GM19452 (cell line): ENCODE data around the gene NUDT2.

Source experiments
- ATAC-seq: cut with Tn5 transposase; IDR thresholded peaks from one replicate; pipeline ENCODE4 v1.9.1; 2021; ENCODE audit not compliant: unreplicated experiment

NUDT2 gene

DNA sequence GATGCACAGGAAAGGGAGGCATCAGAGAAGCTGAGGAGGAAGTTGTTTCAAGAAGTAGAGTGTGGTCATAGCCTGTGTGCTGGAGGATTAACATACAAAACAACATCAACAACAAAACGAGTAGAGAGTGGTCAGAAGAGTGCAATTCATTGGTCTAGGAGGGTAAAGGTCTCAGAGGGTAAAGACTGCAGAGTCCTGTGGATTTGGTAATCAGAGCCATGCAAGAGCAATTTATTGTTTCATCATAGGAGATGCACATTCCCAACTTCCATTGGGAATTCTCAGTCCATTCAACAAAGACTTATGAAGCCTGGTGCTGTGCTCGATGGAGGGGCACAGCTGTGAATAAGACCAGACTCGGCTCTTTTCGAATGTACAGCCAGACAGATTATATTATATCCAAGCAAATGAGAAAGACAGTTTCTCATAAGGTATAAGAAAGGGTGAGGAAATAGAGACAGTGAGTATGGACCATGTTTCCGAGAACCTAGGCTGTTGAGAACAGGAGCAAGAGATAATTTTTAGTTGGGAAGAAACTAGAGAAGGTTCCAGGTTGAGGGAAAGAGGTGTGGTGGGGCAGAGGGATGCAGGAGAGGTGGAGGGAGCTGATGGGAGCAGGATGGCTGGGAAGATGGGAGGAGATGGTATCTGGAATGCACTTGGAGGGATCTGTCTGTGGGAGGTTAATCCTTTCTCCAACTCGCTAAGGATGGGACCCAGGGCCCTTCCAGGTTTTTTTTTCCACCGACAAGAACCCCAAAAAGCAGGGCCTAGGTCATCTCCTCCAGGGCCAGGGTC lies 55.2 kb downstream of the NUDT2 start:
- no peak for ATAC-seq

GRCh38 chr9:34385561-34386230 lies 56.3 kb downstream of the NUDT2 start:
- no peak for ATAC-seq

DNA sequence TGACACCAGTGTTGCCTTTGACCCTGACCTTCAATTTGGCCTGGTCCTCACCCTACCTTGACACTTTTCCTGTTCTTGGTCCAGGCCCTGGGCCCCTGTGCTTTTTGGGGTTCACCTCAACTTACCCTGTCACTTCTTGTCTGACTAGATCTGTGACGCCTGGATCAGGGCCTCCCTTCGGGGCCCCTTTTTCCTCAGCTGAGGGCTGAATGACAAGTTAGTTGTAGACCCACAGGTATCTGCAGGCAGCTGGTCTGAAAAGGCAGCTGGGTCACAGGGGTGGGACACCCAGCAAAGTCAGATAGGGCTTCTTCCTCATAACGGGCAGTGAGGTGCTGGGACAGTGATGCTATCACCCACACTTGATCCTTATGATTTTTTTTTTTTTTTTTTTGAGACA lies 57.3 kb downstream of the NUDT2 start:
- ATAC-seq, result no peak

DNA sequence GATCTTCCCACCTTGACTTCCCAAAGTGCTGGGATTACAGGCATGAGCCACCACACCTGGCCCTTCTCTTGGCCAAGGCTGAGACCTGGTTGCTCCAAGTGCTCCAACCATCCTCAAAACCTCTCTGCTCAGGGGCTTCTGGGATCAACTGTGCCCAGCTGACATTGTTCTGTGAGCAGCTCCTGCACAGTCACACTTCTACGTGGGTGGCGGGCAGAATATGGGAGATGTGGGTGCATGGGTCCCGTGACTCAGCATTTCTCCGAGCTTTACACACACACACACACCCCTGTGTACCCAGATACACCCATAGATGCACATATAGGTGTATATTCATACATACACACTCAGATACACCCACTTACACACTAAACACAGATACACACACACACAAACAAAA lies 57.9 kb downstream of the NUDT2 start:
- no peak for ATAC-seq

DNA sequence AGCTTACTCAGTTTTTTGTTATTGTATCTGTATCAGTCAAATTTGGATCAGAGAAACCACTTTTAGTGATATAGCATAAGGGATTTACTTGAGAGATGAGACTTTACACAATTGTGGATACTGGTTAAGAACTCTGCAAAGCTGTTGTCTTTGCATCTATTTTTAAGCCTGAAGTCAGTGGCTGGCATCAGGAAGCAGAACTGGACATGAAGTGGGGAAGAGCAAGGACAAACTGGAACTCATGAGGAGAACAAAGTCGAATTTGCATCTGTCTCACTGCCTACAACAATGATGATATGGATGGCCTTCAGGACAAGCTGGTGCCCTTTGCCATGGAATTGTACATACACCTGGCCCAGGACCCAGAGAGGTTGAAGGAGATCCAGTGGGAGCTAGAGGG lies 63.1 kb downstream of the NUDT2 start:
- ATAC-seq, result no peak
